NCI-H1930 (cell line): ENCODE measurements around the gene ASGR2.
"Not testable (repeated sequence)": the region's sequence is repeated elsewhere in the genome, so short reads cannot be mapped to it uniquely, and the experiment has no call there.

Experiments
- DNase-seq, 2 experiments: peaks; one replicate each; lab custom pipeline; 2025; lab: John Stamatoyannopoulos, UW

The ASGR2 gene

GRCh38 chr17:7114241-7114874 is at the start of gene ASGR2:
ASGR2 (minus strand) TSS chr17:7114822; CDS start chr17:7114240, 582 bp downstream.
- no peak for DNase-seq

- not testable (repeated sequence) for DNase-seq
These were observed 44.9 kb upstream of the ASGR2 start for GRCh38 chr17:7159571-7159970.

- not testable (repeated sequence) for DNase-seq
These were observed 43.8 kb upstream of the ASGR2 start for GRCh38 chr17:7158424-7158823.

- no peak for DNase-seq
These were observed 41.8 kb upstream of the ASGR2 start for GRCh38 chr17:7156342-7156940.

GRCh38 chr17:7147772-7148171 is 33.1 kb upstream of the ASGR2 start:
- no peak for DNase-seq

- no peak for DNase-seq
These were observed 31.5 kb upstream of the ASGR2 start for GRCh38 chr17:7146115-7146514.

GRCh38 chr17:7144213-7144612 is 29.6 kb upstream of the ASGR2 start:
- DNase-seq = no peak

GRCh38 chr17:7141824-7142223 is 27.2 kb upstream of the ASGR2 start:
- no peak for DNase-seq

- DNase-seq = no peak
These were observed 24.8 kb upstream of the ASGR2 start for GRCh38 chr17:7139400-7139799.

- DNase-seq = no peak
These were observed 24.3 kb upstream of the ASGR2 start for GRCh38 chr17:7138800-7139381.

- no peak for DNase-seq
These were observed 22.7 kb upstream of the ASGR2 start for GRCh38 chr17:7137171-7137943.

- peak; percentile 35 to 57 for DNase-seq
These were observed 21.8 kb upstream of the ASGR2 start for GRCh38 chr17:7136266-7136877.

- DNase-seq = no peak
These were observed 19.3 kb upstream of the ASGR2 start for GRCh38 chr17:7133916-7134315.

- DNase-seq = no peak
These were observed 18.8 kb upstream of the ASGR2 start for GRCh38 chr17:7133424-7133823.

GRCh38 chr17:7132511-7133094 is 18.0 kb upstream of the ASGR2 start:
- DNase-seq = no peak

GRCh38 chr17:7131423-7131791 is 16.8 kb upstream of the ASGR2 start:
- no peak for DNase-seq

GRCh38 chr17:7130621-7131422 is 16.2 kb upstream of the ASGR2 start:
- no peak for DNase-seq

GRCh38 chr17:7129311-7129710 is 14.7 kb upstream of the ASGR2 start:
- no peak for DNase-seq

GRCh38 chr17:7128160-7128559 is 13.5 kb upstream of the ASGR2 start:
- no peak for DNase-seq

GRCh38 chr17:7127501-7127900 is 12.9 kb upstream of the ASGR2 start:
- not testable (repeated sequence) for DNase-seq

- DNase-seq = not testable (repeated sequence)
These were observed 11.8 kb upstream of the ASGR2 start for GRCh38 chr17:7126386-7126785.
